GM21717 (cell line): Measurements from ENCODE around the gene FAM13B.
"Not testable (repeated sequence)": the region's sequence is repeated elsewhere in the genome, so short reads cannot be mapped to it uniquely, and the experiment has no call there.

Experiments
- ATAC-seq: cut with Tn5 transposase; IDR thresholded peaks from one replicate; pipeline ENCODE4 v1.9.1; 2021; ENCODE audit warnings: mild to moderate bottlenecking, moderate library complexity; ENCODE audit not compliant: unreplicated experiment

The FAM13B gene

GRCh38 chr5:138035605-138036537 is 3.0 kb upstream of the FAM13B start:
- no peak for ATAC-seq

- ATAC-seq: no peak
Observed at GRCh38 chr5:138033907-138034306, 1.0 kb upstream of the FAM13B start.

GRCh38 chr5:138033386-138033808 is 518 bp upstream of the FAM13B start:
- peak; percentile 1 for ATAC-seq

GRCh38 chr5:138032028-138032571 is 779 bp downstream of the FAM13B start:
- ATAC-seq: peak; percentile 36

GRCh38 chr5:138029944-138030343 is 2.9 kb downstream of the FAM13B start:
- no peak for ATAC-seq

GRCh38 chr5:138029501-138029900 is 3.4 kb downstream of the FAM13B start:
- ATAC-seq: no peak

- no peak for ATAC-seq
Observed at GRCh38 chr5:138028971-138029365, 3.9 kb downstream of the FAM13B start.

- not testable (repeated sequence) for ATAC-seq
Observed at GRCh38 chr5:138028262-138028970, 4.5 kb downstream of the FAM13B start.

- not testable (repeated sequence) for ATAC-seq
Observed at GRCh38 chr5:138026793-138027192, 6.1 kb downstream of the FAM13B start.

- ATAC-seq: no peak
Observed at GRCh38 chr5:138025285-138025684, 7.6 kb downstream of the FAM13B start.

GRCh38 chr5:138024117-138024516 is 8.8 kb downstream of the FAM13B start:
- no peak for ATAC-seq

- ATAC-seq: no peak
Observed at GRCh38 chr5:138022912-138023311, 10.0 kb downstream of the FAM13B start.

GRCh38 chr5:138021771-138022170 is 11.1 kb downstream of the FAM13B start:
- no peak for ATAC-seq

GRCh38 chr5:138018849-138019248 is 14.0 kb downstream of the FAM13B start:
- ATAC-seq: no peak

GRCh38 chr5:138015916-138016315 is 17.0 kb downstream of the FAM13B start:
- no peak for ATAC-seq

- no peak for ATAC-seq
Observed at GRCh38 chr5:138011991-138012390, 20.9 kb downstream of the FAM13B start.

GRCh38 chr5:138000102-138000723 is 32.7 kb downstream of the FAM13B start:
- no peak for ATAC-seq

- ATAC-seq: peak; percentile 79
Observed at GRCh38 chr5:137997726-137998213, 35.1 kb downstream of the FAM13B start.

- no peak for ATAC-seq
Observed at GRCh38 chr5:137995749-137996128, 37.1 kb downstream of the FAM13B start.

- no peak for ATAC-seq
Observed at GRCh38 chr5:137995077-137995748, 37.7 kb downstream of the FAM13B start.
